Measurements from ENCODE around the gene UBXN7.
"Not testable (repeated sequence)": the region's sequence is repeated elsewhere in the genome, so short reads cannot be mapped to it uniquely, and the experiment has no call there.

Gene UBXN7

GRCh38 chr3:196360586-196360985 lies 71.6 kb downstream of the UBXN7 start:
- Histone ChIP-seq H3K27me3 (ENCODE audit: insufficient read depth, low read length) (no peaks in the 10 kb centered on the region), H3K9ac (ENCODE audit: low read length) (no peak overlapping the region), H2AFZ (ENCODE audit: low read length) (no peak overlapping the region), H3K4me1 (ENCODE audit: insufficient read depth, low read length, severe bottlenecking) (no peaks in the 10 kb centered on the region), H3F3A (ENCODE audit: insufficient read depth, low read length) (no peaks in the 10 kb centered on the region), H3K79me2 (ENCODE audit: insufficient read depth, low read length) (no peaks in the 10 kb centered on the region), H3K9me3 (ENCODE audit: low read length) (no peaks in the 10 kb centered on the region), H3K27ac (ENCODE audit: low read depth, low read length, poor library complexity, severe bottlenecking) (no peak overlapping the region), H4K20me1 (ENCODE audit: insufficient read depth, low read length) (no peaks in the 10 kb centered on the region), H3K36me3 (ENCODE audit: insufficient read depth, low read length) (peaks cover 87% of the 10 kb centered on the region), H3K9me2 (ENCODE audit: low read depth, low read length) (no peaks in the 10 kb centered on the region), H3K4me2 (ENCODE audit: low read length) (no peak overlapping the region), H3K4me3 (ENCODE audit: low read depth, low read length, poor library complexity, severe bottlenecking) (no peak overlapping the region)
- TF ChIP-seq EZH2 (IDR thresholded peaks at IDR 0.05; ENCODE audit: borderline replicate concordance, low read length) (no peak), CTCF (IDR thresholded peaks at IDR 0.05; ENCODE audit: low read length) (no peak)

- H3K79me2 ChIP-seq (ENCODE audit: insufficient read depth, low read length); H3K9me3 ChIP-seq (ENCODE audit: low read length); H4K20me1 ChIP-seq (ENCODE audit: insufficient read depth, low read length); H3K27ac ChIP-seq (ENCODE audit: low read depth, low read length, poor library complexity, severe bottlenecking); H3K27me3 ChIP-seq (ENCODE audit: insufficient read depth, low read length); H3K4me1 ChIP-seq (ENCODE audit: insufficient read depth, low read length, severe bottlenecking); H3F3A ChIP-seq (ENCODE audit: insufficient read depth, low read length); H2AFZ ChIP-seq (ENCODE audit: low read length); H3K9me2 ChIP-seq (ENCODE audit: low read depth, low read length); H3K4me3 ChIP-seq (ENCODE audit: low read depth, low read length, poor library complexity, severe bottlenecking); H3K4me2 ChIP-seq (ENCODE audit: low read length); H3K9ac ChIP-seq (ENCODE audit: low read length): not testable (repeated sequence)
- H3K36me3 ChIP-seq (ENCODE audit: insufficient read depth, low read length) = peaks cover 94% of the 10 kb centered on the region
These were observed 73.7 kb downstream of the UBXN7 start for GRCh38 chr3:196358540-196358939.

- no peaks in the 10 kb centered on the region for H3K9me2 ChIP-seq (ENCODE audit: low read depth, low read length)
- H4K20me1 ChIP-seq (ENCODE audit: insufficient read depth, low read length) = no peaks in the 10 kb centered on the region
- no peaks in the 10 kb centered on the region for H3K9me3 ChIP-seq (ENCODE audit: low read length)
- H3K27ac ChIP-seq (ENCODE audit: low read depth, low read length, poor library complexity, severe bottlenecking) = no peak overlapping the region
- H3K4me1 ChIP-seq (ENCODE audit: insufficient read depth, low read length, severe bottlenecking) = no peaks in the 10 kb centered on the region
- H3K4me2 ChIP-seq (ENCODE audit: low read length) = no peak overlapping the region
- TF ChIP-seq CTCF (IDR thresholded peaks at IDR 0.05; ENCODE audit: low read length) (no peak), EZH2 (IDR thresholded peaks at IDR 0.05; ENCODE audit: borderline replicate concordance, low read length) (no peak)
- H3K79me2 ChIP-seq (ENCODE audit: insufficient read depth, low read length) = no peaks in the 10 kb centered on the region
- peaks cover 92% of the 10 kb centered on the region for H3K36me3 ChIP-seq (ENCODE audit: insufficient read depth, low read length)
- no peak overlapping the region for H3K4me3 ChIP-seq (ENCODE audit: low read depth, low read length, poor library complexity, severe bottlenecking)
- H3K27me3 ChIP-seq (ENCODE audit: insufficient read depth, low read length) = no peaks in the 10 kb centered on the region
- H3K9ac ChIP-seq (ENCODE audit: low read length) = no peak overlapping the region
- no peaks in the 10 kb centered on the region for H3F3A ChIP-seq (ENCODE audit: insufficient read depth, low read length)
- no peak overlapping the region for H2AFZ ChIP-seq (ENCODE audit: low read length)
These were observed 74.3 kb downstream of the UBXN7 start for GRCh38 chr3:196357905-196358304.

DNA sequence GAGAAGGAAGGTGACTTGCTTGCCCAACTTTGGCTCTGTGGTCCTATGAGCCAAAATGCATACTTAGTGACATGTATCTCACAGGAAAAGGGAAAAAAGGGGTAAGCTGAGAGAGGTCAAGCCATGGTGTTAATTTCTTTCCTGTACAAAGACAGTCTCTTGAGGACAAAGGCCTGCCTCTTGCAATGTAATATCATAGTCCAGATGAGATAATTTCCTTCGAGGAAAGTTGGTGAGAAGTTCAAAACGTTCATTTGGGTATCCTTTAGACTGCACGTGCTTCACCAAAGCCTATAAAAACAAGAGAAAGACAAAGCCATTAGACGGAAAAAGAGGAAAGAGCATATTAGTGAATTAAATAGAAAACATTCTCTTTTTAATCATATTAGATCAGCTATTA lies 75.7 kb downstream of the UBXN7 start:
- Histone ChIP-seq H3K9me3 (ENCODE audit: low read length) (no peaks in the 10 kb centered on the region), H3K9me2 (ENCODE audit: low read depth, low read length) (no peaks in the 10 kb centered on the region), H4K20me1 (ENCODE audit: insufficient read depth, low read length) (no peaks in the 10 kb centered on the region), H3K79me2 (ENCODE audit: insufficient read depth, low read length) (no peaks in the 10 kb centered on the region), H3K27me3 (ENCODE audit: insufficient read depth, low read length) (no peaks in the 10 kb centered on the region), H3K4me2 (ENCODE audit: low read length) (no peak overlapping the region), H3F3A (ENCODE audit: insufficient read depth, low read length) (no peaks in the 10 kb centered on the region), H3K27ac (ENCODE audit: low read depth, low read length, poor library complexity, severe bottlenecking) (no peak overlapping the region), H2AFZ (ENCODE audit: low read length) (no peak overlapping the region), H3K9ac (ENCODE audit: low read length) (no peak overlapping the region), H3K4me1 (ENCODE audit: insufficient read depth, low read length, severe bottlenecking) (no peaks in the 10 kb centered on the region), H3K36me3 (ENCODE audit: insufficient read depth, low read length) (peaks cover 80% of the 10 kb centered on the region), H3K4me3 (ENCODE audit: low read depth, low read length, poor library complexity, severe bottlenecking) (no peak overlapping the region)
- TF ChIP-seq CTCF (IDR thresholded peaks at IDR 0.05; ENCODE audit: low read length) = no peak
- TF ChIP-seq EZH2 (IDR thresholded peaks at IDR 0.05; ENCODE audit: borderline replicate concordance, low read length) = no peak
